ENCODE measurements around the gene DZIP1. TPM values are rescaled to one million over a fixed set of nuclear protein-coding genes. Genes with fewer than 3 reads are reported as not detected.
A peak's percentile ranks its signal among the peaks of the same experiment; 100 is the strongest.

Gene DZIP1
- total RNA-seq, 1 experiment from 2014 or later: 33.6 TPM

- TF ChIP-seq CTCF (conservative IDR thresholded peaks at IDR 0.05): no peak
- no peak within 1 kb of the TSS for H4K5ac ChIP-seq (ENCODE audit: insufficient read length, low read depth, low read length)
- no peaks in the 10 kb centered on the region for H4K20me1 ChIP-seq (ENCODE audit: control insufficient read depth, insufficient read depth, insufficient read length)
- H3K4me3 Mint-ChIP-seq: peak within 1 kb of the TSS; percentile 91 to 95
- H2AK5ac ChIP-seq (ENCODE audit: insufficient read length, low read length): no peak within 1 kb of the TSS
- H2BK12ac ChIP-seq (ENCODE audit: insufficient read length, low read depth, low read length): no peak within 1 kb of the TSS
- no peak within 1 kb of the TSS for H2BK20ac ChIP-seq (ENCODE audit: low read depth, low read length, poor library complexity, severe bottlenecking)
- H3K4me1 ChIP-seq (ENCODE audit: insufficient read depth, low read length): no peaks in the 10 kb centered on the region
- H2BK120ac ChIP-seq (ENCODE audit: low read depth, low read length, poor library complexity, severe bottlenecking): no peak within 1 kb of the TSS
- peak; percentile 99 for DNase-seq
- peaks cover 30 to 33% of the 10 kb centered on the region in 2 experiments for H3K4me1 Mint-ChIP-seq
- H3K4ac ChIP-seq (ENCODE audit: low read depth, low read length): no peak within 1 kb of the TSS
- H3K27ac Mint-ChIP-seq: peak within 1 kb of the TSS; percentile 87 to 99 (median 97)
- no CpG with 5 or more reads among the region's 90 CpGs for WGBS (ENCODE audit: extremely low coverage, insufficient read length, low lambda C conversion rate)
- H3K79me2 ChIP-seq (ENCODE audit: insufficient read depth, low read length): no peaks in the 10 kb centered on the region
- H2BK15ac ChIP-seq (ENCODE audit: low read depth, low read length): no peak within 1 kb of the TSS
- no peak within 1 kb of the TSS for H2AFZ ChIP-seq (ENCODE audit: low read length)
- H3K36me3 Mint-ChIP-seq (ENCODE audit: insufficient read depth in 1 of 3, low read depth in 3 of 3): peaks cover 3 to 7% (median 3%) of the 10 kb centered on the region in 3 experiments; a peak in 5 of 7 replicates
- H2BK5ac ChIP-seq (ENCODE audit: insufficient read length, low read length): peak within 1 kb of the TSS; percentile 33
- peaks cover 2 to 3% of the 10 kb centered on the region in 2 experiments; a peak in 3 of 5 replicates for H3K9me3 Mint-ChIP-seq
- H3K23ac ChIP-seq (ENCODE audit: insufficient read length, low read depth, low read length): no peak within 1 kb of the TSS
- H3K9me3 ChIP-seq (ENCODE audit: control insufficient read depth, low read depth, low read length): no peaks in the 10 kb centered on the region
- no peaks in the 10 kb centered on the region for H3K27me3 ChIP-seq (ENCODE audit: insufficient read depth, low read length)
- H3K27me3 Mint-ChIP-seq (ENCODE audit: low read depth): no peaks in the 10 kb centered on the region
- no peak within 1 kb of the TSS for H3T11ph ChIP-seq (ENCODE audit: low read length)
- H3K56ac ChIP-seq (ENCODE audit: insufficient read length, low read depth, low read length): no peak within 1 kb of the TSS
- peaks cover 14% of the 10 kb centered on the region for H3K23me2 ChIP-seq (ENCODE audit: insufficient read length, low read depth, low read length, poor library complexity, severe bottlenecking)
- peak within 1 kb of the TSS; percentile 73 for H3K18ac ChIP-seq (ENCODE audit: insufficient read length, low read depth, low read length)
- H3K79me1 ChIP-seq (ENCODE audit: insufficient read depth, low read depth, low read length, poor library complexity, severe bottlenecking): no peaks in the 10 kb centered on the region
- H3K27ac ChIP-seq (ENCODE audit: insufficient read length, low read depth, low read length): peak within 1 kb of the TSS; percentile 62
- peak within 1 kb of the TSS; percentile 95 for H3K4me2 ChIP-seq (ENCODE audit: insufficient read depth, insufficient read length, low read length)
- H4K8ac ChIP-seq (replicated peaks; ENCODE audit: insufficient read length, low read depth, low read length): no peak within 1 kb of the TSS
- no peak within 1 kb of the TSS for H4K91ac ChIP-seq (ENCODE audit: insufficient read length, low read depth, low read length)
- peak within 1 kb of the TSS; percentile 72 for H3K14ac ChIP-seq (ENCODE audit: insufficient read depth, low read length)
- H3K9ac ChIP-seq (ENCODE audit: extremely low read depth, insufficient read length, low read length): peak within 1 kb of the TSS; percentile 87
Observed at GRCh38 chr13:95676762-95677563, 32.5 kb upstream of the DZIP1 start, which contains the start of gene DNAJC3. TSS of gene DNAJC3 (plus strand) at chr13:95677139. CDS start at chr13:95677256, 117 bp downstream.
